Activated CD8-positive, alpha-beta memory T cell treated with anti-CD3 and anti-CD28 coated beads, Interleukin-2, amount 50 U/mL, for 4 hours (primary cell): ENCODE data around the gene FOXR1.

Experiments
- DNase-seq: peaks from one replicate; pipeline ENCODE4 v3.0.0-alpha.2; 2020

FOXR1 gene

DNA sequence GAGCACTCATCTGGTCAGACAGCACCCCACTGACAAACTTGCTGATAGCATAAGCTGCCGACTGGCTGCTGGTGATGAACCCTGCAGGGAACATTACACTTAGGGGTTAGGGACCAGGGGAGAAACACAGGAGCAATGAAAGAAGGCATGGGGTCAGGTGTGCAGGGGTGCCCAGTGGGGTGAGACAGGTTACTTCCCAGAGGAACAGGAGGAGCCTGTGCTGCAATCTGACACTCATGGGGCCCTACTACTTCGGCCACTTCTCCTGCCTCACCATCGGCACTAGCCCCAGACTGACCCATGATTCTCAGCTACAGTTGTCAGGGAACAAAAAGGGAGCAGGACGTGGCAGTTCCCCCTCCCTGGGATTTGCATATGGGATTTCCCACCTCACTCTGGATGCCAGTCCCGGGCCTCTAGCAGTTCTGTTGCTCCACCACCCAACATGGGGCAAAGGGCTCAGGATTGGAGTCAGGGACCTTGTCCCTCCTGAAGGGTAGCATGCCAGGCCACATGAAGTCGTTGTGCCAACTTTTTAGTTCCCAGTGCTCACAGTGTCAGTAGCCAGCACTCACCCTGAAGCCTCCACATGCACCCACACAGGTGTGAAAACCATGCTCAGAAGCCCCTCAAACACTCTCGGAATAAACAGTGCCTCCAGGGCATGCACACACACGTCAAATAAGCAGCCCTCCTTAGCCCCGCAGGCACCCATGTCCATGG is 56.9 kb downstream of the FOXR1 start:
- no peak for DNase-seq

DNA sequence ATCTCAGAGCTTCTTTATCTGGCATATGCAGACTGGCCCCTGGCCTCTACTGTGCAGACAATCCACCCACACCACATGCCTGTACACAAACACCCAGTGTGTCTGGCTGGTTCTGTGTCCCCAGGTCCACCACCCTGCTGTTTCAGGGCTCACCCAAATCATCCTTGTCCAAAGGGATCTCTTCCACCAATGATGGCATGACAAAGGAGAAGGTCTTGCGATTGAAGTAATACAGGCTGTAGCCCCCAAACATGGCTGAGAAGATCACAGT is 57.4 kb downstream of the FOXR1 start:
- no peak for DNase-seq

- no peak for DNase-seq
These were observed 57.9 kb downstream of the FOXR1 start for GRCh38 chr11:119029340-119030028.

- DNase-seq, result no peak
These were observed 58.4 kb downstream of the FOXR1 start for GRCh38 chr11:119030029-119030328.

GRCh38 chr11:119030329-119031047 is 58.9 kb downstream of the FOXR1 start, which contains the start of gene SLC37A4:
Gene SLC37A4, minus strand, starts transcription at chr11:119030877.
- DNase-seq, result peak; percentile 100
